Measurements from ENCODE around the gene TMPRSS4.

DNA sequence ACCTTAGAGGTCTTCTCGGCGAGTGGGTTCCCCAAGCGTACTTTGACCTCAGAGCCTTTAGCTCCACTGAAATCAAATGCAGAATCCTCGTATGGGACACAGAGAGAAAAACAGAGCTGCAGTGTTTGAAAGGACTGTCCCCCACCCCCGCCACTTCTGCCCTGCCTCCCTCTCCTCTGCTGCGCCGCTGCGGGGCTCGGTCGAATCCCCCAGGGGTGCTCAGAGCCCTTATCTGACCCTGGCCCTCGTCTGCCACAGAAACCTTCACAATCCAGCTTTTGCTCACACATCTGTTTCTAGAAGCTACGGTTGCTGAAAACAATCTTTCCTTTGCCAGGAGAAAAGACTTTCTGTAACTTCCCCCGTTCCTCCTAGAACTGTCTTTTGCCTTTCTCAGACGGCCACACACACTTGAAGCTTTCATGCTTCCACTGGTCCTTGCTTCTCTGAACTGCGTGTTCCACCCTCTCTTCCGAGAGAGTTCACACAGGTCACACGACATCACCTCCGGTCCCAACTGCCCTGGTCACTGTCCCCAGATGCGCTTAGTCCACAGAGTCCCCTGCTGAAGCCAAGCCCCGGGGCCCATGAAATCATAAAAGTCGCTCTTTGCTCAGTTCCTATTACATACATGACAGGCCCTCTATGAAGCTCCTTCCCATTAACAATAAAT, 6.1 kb downstream of the TMPRSS4 start:
- TF ChIP-seq, protein P1, sequence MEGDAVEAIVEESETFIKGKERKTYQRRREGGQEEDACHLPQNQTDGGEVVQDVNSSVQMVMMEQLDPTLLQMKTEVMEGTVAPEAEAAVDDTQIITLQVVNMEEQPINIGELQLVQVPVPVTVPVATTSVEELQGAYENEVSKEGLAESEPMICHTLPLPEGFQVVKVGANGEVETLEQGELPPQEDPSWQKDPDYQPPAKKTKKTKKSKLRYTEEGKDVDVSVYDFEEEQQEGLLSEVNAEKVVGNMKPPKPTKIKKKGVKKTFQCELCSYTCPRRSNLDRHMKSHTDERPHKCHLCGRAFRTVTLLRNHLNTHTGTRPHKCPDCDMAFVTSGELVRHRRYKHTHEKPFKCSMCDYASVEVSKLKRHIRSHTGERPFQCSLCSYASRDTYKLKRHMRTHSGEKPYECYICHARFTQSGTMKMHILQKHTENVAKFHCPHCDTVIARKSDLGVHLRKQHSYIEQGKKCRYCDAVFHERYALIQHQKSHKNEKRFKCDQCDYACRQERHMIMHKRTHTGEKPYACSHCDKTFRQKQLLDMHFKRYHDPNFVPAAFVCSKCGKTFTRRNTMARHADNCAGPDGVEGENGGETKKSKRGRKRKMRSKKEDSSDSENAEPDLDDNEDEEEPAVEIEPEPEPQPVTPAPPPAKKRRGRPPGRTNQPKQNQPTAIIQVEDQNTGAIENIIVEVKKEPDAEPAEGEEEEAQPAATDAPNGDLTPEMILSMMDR (IDR thresholded peaks at IDR 0.05; ENCODE audit: low read length): no peak
- no peak for TF ChIP-seq EZH2 (optimal IDR thresholded peaks at IDR 0.05; ENCODE audit: low read depth, low read length)
